Testis (tissue), 3 donors: Measurements from ENCODE around the gene IFITM1. TPM values are rescaled to one million over a fixed set of nuclear protein-coding genes. Genes with fewer than 3 reads are reported as not detected.
A peak's percentile ranks its signal among the peaks of the same experiment; 100 is the strongest.
"Not testable (repeated sequence)": the region's sequence is repeated elsewhere in the genome, so short reads cannot be mapped to it uniquely, and the experiment has no call there.

Experiments
- DNase-seq: peaks from one replicate; pipeline ENCODE4 v3.0.0-alpha.2; 2019
- H3K27ac ChIP-seq, 2 donors: fragments of 200-600 bp; sonication (generic); one replicate each; pipeline ENCODE4 v1.5.1; 2019
- H3K27me3 ChIP-seq: fragments of 200-600 bp; sonication (generic); one replicate; pipeline ENCODE4 v1.5.1; 2019
- H3K36me3 ChIP-seq: fragments of 200-600 bp; sonication (generic); one replicate; pipeline ENCODE4 v1.5.1; 2017; ENCODE audit warnings: low read depth; ENCODE audit errors: missing control alignments
- H3K4me1 ChIP-seq: fragments of 200-600 bp; sonication (generic); one replicate; pipeline ENCODE4 v1.5.1; 2019
- H3K4me3 ChIP-seq, 2 donors: fragments of 200-600 bp; sonication (generic); one replicate each; pipeline ENCODE4 v1.5.1; 2017 to 2019
- H3K9me3 ChIP-seq: fragments of 200-600 bp; sonication (generic); one replicate; pipeline ENCODE4 v1.5.1; 2017
- POLR2A ChIP-seq: fragments of 450-650 bp; IDR thresholded peaks from one replicate; pipeline ENCODE4 v1.6.1; 2017; ENCODE audit warnings: antibody characterized with exemption, mild to moderate bottlenecking, moderate library complexity
- WGBS, 2 donors: methylation state at CpG; one replicate each; pipeline ENCODE4 v1.1.5; 2018; 5-methylcytosine and 5-hydroxymethylcytosine counted together
- intact Hi-C: fragments of 100-400 bp; cut with DNase I; formaldehyde crosslinking; loops from one replicate; pipeline ENCODE4 v1.15.1; 2023; ENCODE audit warnings: low total_unique reads
- polyA plus RNA-seq: library from polyadenylated mRNA; stranded (reverse); fragments of 350-450 nt; fragmentation: Illumina TruSeq; extraction: RNeasy Lipid Tissue Mini Kit (QIAGEN cat#74804); gene quantifications from one replicate; pipeline ENCODE4 v1.2.3, GENCODE V29; 2014; ENCODE audit warnings: low read depth, low replicate concordance; ENCODE audit not compliant: insufficient read depth
- total RNA-seq, 2 donors: library from RNA; depleted of rRNA; stranded (reverse); fragments of >200 nt; gene quantifications; one replicate each; pipeline ENCODE4 v1.2.3, GENCODE V29; 2016
- TF ChIP-seq, protein P1 (sequence below), 3 experiments: fragments of 450-650 bp in 2 of 3; fragments of 200-600 bp in 1 of 3; sonication (generic) in 1 of 3; IDR thresholded peaks; one replicate each; pipeline ENCODE4 v1.5.1; 2016 to 2019; ENCODE audit warnings: antibody characterized with exemption in 3 of 3, mild to moderate bottlenecking in 2 of 3, moderate library complexity in 1 of 3

IFITM1 gene
- total and polyA plus RNA-seq, 3 donors from 2014 or later: 63.1 to 146 (median 93.3) TPM

DNA sequence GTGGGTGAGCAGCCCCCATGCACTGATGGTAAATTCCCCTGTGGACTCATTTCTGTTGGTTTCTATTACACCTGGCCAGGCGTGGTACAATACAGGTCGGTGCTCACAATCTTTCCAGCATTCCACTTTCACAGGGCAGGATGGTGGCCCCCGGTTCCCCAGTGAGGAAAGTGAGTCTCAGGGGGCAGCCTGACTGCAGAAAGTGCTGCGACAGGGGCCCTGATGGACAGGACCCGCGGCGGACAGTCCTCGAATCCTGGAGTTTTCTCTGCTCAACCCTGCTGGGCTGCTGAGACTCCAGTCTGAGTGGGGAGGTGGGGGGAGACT, 28.0 kb upstream of the IFITM1 start:
- Histone ChIP-seq H3K4me1 (peaks cover 12% of the 10 kb centered on the region), H3K27me3 (no peaks in the 10 kb centered on the region), H3K27ac (no peak overlapping the region), H3K4me3 (no peak overlapping the region), H3K9me3 (no peaks in the 10 kb centered on the region), H3K36me3 (no peaks in the 10 kb centered on the region)
- no peak for DNase-seq
- TF ChIP-seq, protein P1, sequence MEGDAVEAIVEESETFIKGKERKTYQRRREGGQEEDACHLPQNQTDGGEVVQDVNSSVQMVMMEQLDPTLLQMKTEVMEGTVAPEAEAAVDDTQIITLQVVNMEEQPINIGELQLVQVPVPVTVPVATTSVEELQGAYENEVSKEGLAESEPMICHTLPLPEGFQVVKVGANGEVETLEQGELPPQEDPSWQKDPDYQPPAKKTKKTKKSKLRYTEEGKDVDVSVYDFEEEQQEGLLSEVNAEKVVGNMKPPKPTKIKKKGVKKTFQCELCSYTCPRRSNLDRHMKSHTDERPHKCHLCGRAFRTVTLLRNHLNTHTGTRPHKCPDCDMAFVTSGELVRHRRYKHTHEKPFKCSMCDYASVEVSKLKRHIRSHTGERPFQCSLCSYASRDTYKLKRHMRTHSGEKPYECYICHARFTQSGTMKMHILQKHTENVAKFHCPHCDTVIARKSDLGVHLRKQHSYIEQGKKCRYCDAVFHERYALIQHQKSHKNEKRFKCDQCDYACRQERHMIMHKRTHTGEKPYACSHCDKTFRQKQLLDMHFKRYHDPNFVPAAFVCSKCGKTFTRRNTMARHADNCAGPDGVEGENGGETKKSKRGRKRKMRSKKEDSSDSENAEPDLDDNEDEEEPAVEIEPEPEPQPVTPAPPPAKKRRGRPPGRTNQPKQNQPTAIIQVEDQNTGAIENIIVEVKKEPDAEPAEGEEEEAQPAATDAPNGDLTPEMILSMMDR (IDR thresholded peaks at IDR 0.05): no peak
- no peak for TF ChIP-seq POLR2A
- intact Hi-C loops: no loop called here
- 82 to 90% methylated on average over 4 to 8 of the region's 8 CpGs for WGBS, 2 donors

DNA sequence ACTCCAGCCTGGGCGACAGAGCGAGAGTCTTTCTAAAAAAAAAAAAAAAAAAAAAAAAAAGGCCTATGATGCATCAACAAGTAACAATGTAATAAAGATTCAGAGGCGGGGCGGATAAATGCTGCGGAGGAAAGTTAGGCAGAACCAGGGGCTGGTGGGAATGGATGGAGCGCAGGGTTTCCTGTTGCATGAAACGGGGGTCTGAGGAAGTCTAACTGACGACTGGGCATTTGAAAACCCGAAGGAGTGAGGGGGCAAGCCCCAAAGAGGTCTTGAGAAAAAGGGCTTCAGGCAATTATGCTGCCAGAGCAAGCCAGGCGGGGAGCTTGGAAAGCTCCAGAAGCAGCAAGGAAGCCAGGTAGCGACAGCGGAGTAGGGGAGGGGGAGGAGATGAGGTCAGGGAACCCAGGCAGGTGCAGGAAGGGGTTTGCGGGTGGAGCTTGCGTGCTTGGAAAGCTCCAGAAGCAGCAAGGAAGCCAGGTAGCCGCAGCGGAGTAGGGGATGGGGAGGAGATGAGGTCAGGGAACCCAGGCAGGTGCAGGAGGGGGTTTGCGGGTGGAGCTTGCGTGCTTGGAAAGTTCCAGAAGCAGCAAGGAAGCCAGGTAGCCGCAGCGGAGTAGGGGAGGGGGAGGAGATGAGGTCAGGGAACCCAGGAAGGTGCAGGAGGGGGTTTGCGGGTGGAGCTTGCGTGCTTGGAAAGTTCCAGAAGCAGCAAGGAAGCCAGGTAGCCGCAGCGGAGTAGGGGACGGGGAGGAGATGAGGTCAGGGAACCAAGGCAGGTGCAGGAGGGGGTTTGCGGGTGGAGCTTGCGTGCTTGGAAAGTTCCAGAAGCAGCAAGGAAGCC, 26.6 kb upstream of the IFITM1 start:
- peak overlapping the region in 1 of 2 donors; percentile 68 for H3K4me3 ChIP-seq
- DNase-seq: peak; percentile 54
- H3K4me1 ChIP-seq, H3K9me3 ChIP-seq, H3K36me3 ChIP-seq, H3K27ac ChIP-seq, intact Hi-C loops, H3K27me3 ChIP-seq: not testable (repeated sequence)
- 60 to 67% methylated on average over 27 of the region's 27 CpGs for WGBS, 2 donors

DNA sequence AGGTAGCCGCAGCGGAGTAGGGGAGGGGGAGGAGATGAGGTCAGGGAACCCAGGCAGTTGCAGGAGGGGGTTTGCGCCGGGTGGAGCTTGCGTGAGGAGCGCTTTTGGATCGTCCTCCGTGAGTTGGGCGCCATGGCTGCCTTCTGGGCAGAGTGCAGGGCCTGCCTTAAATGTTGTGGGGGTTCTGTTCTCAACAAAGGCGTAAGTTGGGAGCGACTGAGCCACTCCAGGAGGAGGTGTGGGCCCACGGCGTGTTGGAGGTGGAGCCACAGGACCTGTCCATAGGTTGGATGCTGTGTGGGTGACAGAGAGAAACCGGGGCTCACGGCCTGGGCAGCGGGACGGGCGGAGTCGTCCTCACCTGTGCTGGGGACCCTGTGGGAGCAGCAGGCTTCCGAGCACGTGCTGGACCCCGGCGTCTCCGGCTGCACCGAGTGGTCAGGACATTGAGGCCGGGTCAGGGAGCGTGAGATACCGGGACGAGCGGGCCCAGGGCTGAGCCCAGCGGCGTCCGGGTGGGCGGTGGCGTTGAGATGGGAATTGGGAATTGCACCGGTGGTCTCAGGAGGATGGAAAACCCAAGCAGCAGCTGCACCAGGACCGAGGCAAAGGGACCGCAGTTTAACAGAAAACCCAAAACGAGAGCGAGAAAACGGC, 25.9 kb upstream of the IFITM1 start:
- intact Hi-C loops: no loop called here
- no peaks in the 10 kb centered on the region for H3K27me3 ChIP-seq
- H3K4me3 ChIP-seq: peak overlapping the region; percentile 62 to 68
- peaks cover 4% of the 10 kb centered on the region for H3K4me1 ChIP-seq
- no peaks in the 10 kb centered on the region for H3K9me3 ChIP-seq
- H3K27ac ChIP-seq: peak overlapping the region in 1 of 2 donors; percentile 77
- TF ChIP-seq, protein P1 (IDR thresholded peaks at IDR 0.05): no peak
- TF ChIP-seq POLR2A: no peak
- no peaks in the 10 kb centered on the region for H3K36me3 ChIP-seq
- DNase-seq: no peak
- WGBS, 2 donors: 28 to 33% methylated on average over 37 to 41 of the region's 41 CpGs

DNA sequence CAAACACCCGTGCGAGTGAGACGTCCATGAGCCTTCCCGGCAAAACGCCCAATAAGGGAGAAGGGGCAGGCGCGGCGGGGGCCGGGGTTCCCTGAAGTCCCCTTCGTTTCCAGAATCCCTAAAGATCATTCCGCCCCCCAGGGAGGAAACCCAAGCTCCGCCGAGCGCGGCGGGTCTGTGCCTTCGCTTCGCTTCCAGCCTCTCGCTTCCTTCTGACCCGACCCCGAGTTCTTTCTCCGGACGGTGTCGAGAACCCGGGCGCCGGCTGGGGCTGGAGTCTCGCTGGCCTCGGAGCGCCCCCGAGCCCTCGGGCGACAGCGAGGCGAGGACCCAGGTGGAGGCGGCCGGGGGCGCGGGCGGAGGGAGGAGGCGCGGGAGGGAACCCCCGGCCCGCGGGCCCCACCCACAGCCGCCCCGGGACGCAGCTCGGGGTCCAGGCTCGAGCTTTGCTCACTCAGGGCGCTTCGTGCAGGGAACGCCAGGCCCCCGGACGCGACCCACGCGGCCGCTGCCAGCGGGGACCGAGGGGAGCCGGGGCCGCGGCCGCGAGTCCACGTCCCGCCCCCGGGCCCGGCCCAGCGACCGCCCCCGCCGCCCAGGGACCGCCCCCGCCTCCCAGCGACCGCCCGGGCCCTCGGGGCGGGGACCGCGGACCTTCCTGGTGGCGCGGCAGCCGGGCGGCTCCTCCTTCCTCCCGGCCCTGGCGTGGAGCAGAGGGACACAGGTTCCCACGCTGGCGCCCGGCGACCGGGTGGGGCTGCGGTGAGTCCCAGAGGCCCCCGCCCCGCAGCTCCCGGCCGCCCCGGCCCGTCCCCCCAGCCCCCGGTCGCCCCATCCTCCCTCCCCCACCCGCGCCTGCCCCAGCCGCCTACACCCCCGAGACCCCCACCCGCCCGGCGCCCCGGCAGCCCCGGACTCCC, 25.1 kb upstream of the IFITM1 start, which contains the start of gene PGGHG:
PGGHG (plus strand) TSS at position 649 of the 920 bp plus-strand sequence. CDS start 691 bp downstream, outside the sequence.
- Histone ChIP-seq H3K4me1 (peaks cover 4% of the 10 kb centered on the region), H3K36me3 (no peaks in the 10 kb centered on the region), H3K9me3 (no peaks in the 10 kb centered on the region), H3K27me3 (no peaks in the 10 kb centered on the region), H3K4me3 (peak within 1 kb of the TSS; percentile 62 to 68), H3K27ac (peak within 1 kb of the TSS in 1 of 2 donors; percentile 77)
- DNase-seq: peak; percentile 66
- intact Hi-C loops: no loop called here
- TF ChIP-seq, protein P1 (IDR thresholded peaks at IDR 0.05): no peak
- no peak for TF ChIP-seq POLR2A
- WGBS, 2 donors: 0 to 2% methylated on average over 20 to 35 of the region's 112 CpGs

DNA sequence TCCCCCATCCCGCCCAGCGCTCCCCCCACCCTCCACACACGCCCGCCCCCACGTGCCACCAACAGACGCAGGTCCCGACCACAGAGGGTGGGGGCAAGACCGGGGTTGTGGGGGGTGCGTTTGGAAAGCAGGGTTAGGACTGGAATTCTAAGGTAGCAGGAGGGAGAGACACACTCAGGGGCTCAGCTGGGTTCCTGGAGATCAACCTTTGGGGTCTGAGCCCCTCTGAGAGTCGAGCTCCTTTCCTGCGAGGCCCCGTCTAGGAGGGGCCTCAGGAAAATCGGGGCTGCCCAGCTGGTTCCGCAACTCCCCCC, 24.5 kb upstream of the IFITM1 start:
- WGBS, 2 donors: 24 to 30% methylated on average over 4 to 7 of the region's 14 CpGs
- intact Hi-C loops: no loop called here
- Histone ChIP-seq H3K9me3 (no peaks in the 10 kb centered on the region), H3K36me3 (no peaks in the 10 kb centered on the region), H3K27me3 (no peaks in the 10 kb centered on the region), H3K27ac (peak overlapping the region in 1 of 2 donors; percentile 77), H3K4me1 (peaks cover 4% of the 10 kb centered on the region), H3K4me3 (peak overlapping the region; percentile 62 to 68)
- TF ChIP-seq, protein P1 (IDR thresholded peaks at IDR 0.05): no peak
- no peak for TF ChIP-seq POLR2A
- no peak for DNase-seq
